Bronchial epithelial cell (primary cell): ENCODE data around the gene C17orf114.

ENCODE experiments used
- DNase-seq: peaks from one replicate; pipeline ENCODE4 v3.0.0-alpha.2; 2010; ENCODE audit warnings: low read depth
- FAIRE-seq: peaks from 2 replicates; lab custom pipeline; 2011; peaks lifted over from hg19 to GRCh38; lab: Jason Lieb, UNC
- H3K27me3 ChIP-seq: 2 replicates; pipeline ENCODE4 v1.5.1; 2011; ENCODE audit warnings: low read length; ENCODE audit not compliant: control insufficient read depth, insufficient read depth
- H3K36me3 ChIP-seq: 2 replicates; pipeline ENCODE4 v1.5.1; 2011; ENCODE audit warnings: low read length; ENCODE audit not compliant: control insufficient read depth, insufficient read depth
- H3K4me3 ChIP-seq: 2 replicates; pipeline ENCODE4 v1.5.1; 2011; ENCODE audit warnings: mild to moderate bottlenecking, low read depth, low read length, control low read depth
- TF ChIP-seq, protein P1 (sequence below): IDR thresholded peaks from 2 replicates; pipeline ENCODE4 v1.5.1; 2011; ENCODE audit warnings: mild to moderate bottlenecking, moderate library complexity, low read length, control low read depth, inconsistent platforms; ENCODE audit not compliant: insufficient read depth, severe bottlenecking

C17orf114 gene

DNA sequence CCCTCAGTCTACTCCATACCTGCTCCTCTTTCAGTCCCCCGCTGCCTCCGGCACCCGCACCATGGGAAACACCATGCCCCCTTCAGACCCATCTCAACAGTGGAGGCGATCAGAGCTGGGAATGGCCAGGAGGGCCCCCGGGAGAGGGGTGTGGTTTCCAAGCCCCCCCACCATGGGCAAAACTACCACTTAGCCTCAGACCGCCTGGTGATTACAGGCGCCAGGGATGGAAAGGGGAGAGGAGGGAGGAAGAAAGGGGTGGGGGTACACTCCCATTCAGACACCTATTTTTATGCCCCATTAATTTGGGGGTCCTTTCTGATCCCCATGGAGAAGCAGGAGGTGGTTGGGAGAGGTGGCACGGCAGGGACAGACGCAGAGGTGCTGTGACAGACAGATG, at the start of gene C17orf114:
Gene C17orf114 (minus strand): TSS at position 101 of the 400 bp plus-strand sequence.
- TF ChIP-seq, protein P1, sequence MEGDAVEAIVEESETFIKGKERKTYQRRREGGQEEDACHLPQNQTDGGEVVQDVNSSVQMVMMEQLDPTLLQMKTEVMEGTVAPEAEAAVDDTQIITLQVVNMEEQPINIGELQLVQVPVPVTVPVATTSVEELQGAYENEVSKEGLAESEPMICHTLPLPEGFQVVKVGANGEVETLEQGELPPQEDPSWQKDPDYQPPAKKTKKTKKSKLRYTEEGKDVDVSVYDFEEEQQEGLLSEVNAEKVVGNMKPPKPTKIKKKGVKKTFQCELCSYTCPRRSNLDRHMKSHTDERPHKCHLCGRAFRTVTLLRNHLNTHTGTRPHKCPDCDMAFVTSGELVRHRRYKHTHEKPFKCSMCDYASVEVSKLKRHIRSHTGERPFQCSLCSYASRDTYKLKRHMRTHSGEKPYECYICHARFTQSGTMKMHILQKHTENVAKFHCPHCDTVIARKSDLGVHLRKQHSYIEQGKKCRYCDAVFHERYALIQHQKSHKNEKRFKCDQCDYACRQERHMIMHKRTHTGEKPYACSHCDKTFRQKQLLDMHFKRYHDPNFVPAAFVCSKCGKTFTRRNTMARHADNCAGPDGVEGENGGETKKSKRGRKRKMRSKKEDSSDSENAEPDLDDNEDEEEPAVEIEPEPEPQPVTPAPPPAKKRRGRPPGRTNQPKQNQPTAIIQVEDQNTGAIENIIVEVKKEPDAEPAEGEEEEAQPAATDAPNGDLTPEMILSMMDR: no peak
- Histone ChIP-seq H3K27me3 (no peaks in the 10 kb centered on the region), H3K36me3 (peaks cover 10% of the 10 kb centered on the region), H3K4me3 (no peak within 1 kb of the TSS)
- FAIRE-seq (no peak), DNase-seq (no peak)

DNA sequence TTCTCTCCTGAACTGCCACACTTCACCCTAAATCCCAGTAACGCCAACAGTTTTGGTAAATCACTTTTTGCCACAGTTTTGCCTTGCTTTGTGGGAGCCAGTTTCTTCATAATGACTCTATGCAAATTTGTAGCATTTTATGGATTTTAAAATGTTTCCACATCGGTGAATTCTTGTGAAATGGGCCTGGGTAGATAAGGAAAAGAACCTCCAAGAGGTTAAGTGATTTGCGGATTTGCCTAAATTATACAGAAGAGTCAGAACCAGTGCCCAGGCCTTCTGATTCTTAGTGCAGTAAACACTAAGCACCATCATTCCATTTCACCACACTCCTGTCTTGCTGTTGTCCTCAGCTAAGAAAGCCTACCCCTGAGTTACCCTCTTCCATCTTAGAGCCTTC, 49.0 kb upstream of the C17orf114 start:
- no peak for FAIRE-seq
- peaks cover 3% of the 10 kb centered on the region for H3K36me3 ChIP-seq
- H3K4me3 ChIP-seq: no peak overlapping the region
- TF ChIP-seq, protein P1: no peak
- no peaks in the 10 kb centered on the region for H3K27me3 ChIP-seq
- DNase-seq: no peak

DNA sequence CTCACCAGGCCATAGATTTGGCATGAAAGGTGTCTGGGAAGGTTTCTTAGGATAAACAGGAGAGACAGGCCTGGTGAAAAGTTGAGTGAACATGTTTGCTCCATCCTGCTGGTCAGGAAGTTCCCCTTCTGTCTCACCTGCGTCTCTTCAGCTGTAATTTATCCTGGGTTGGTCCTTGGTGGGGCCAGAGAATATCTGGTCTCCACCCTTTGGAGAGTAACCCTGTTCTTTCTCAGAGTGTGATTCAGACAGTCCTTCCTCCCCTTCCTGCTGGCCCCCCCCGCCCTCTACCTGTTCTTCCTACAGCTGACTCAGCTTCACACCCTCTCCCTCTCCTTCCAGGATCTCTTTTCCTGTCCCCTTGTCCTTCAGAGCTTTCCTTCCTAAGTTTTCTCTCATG, 48.1 kb upstream of the C17orf114 start:
- DNase-seq (peak; percentile 91), FAIRE-seq (peak; percentile 90)
- TF ChIP-seq, protein P1: no peak
- no peaks in the 10 kb centered on the region for H3K27me3 ChIP-seq
- H3K36me3 ChIP-seq: peaks cover 1% of the 10 kb centered on the region
- no peak overlapping the region for H3K4me3 ChIP-seq

DNA sequence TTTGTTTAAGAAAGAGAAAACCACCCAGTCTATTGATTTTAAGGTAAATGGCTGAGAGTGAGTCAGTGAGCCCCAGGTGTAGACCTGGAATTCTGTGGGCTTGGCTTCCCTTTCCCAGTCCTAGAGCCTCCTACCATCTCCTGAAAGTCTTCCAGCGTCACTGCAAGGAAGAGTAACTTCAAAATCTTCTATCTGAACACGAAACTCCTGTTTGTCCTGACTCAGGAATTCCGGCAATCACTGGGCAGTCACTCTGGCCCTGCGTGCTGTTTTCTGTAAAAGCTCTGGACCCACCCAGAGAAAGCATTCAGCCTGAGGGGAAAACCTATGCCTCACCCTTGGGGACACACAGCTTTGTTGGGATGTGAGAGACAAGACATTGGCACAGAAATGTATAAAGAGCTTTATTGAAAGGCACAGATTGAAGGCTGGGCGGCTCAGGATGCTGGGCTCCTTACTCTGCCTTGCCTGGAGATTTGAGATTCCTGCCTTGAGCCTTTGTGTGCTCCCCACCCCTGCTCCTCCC, 46.9 kb upstream of the C17orf114 start:
- no peak for FAIRE-seq
- H3K4me3 ChIP-seq: no peak overlapping the region

DNA sequence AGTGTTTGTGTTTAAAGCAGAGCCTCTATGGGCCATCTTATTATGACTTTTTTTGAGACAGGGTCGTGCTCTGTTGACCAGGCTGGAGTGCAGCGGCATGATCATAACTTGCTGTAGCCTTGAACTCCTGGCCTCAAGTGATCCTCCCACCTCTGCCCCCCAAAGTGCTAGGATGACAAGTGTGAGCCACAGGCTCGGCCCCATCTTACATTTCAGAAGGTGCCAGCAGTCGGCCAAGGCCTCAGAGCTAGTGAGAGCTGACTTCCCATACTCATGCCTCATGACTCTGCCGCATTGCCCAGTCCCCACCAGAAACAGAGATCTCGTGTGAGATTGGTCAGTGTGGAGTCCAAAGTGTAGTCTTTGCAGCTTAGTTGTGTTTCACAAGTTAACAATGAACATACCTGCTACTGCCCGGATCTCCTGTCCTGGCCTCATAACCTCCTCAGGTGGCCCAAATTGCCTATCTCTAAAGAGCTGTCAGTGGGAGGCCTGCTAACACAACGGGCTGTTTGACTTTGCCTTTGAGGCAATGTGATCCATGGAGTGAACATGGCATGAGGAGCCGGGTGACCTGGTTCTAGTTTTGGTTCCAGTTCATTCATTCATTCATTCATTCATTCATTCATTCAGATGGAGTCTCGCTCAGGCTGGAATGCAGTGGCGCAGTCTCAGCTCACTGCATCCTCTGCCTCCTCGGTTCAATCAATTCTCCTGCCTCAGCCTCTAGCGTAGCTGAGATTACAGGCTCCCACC, 44.7 kb upstream of the C17orf114 start:
- Histone ChIP-seq H3K4me3 (no peak overlapping the region), H3K36me3 (peaks cover 1% of the 10 kb centered on the region), H3K27me3 (no peaks in the 10 kb centered on the region)
- FAIRE-seq (peak; percentile 91), DNase-seq (no peak)
- TF ChIP-seq, protein P1: no peak

More for the DNA sequence above, 46.9 kb upstream of the C17orf114 start:
- H3K27me3 ChIP-seq: no peaks in the 10 kb centered on the region
- DNase-seq: peak; percentile 90
- H3K36me3 ChIP-seq: peaks cover 1% of the 10 kb centered on the region
- TF ChIP-seq, protein P1: no peak

DNA sequence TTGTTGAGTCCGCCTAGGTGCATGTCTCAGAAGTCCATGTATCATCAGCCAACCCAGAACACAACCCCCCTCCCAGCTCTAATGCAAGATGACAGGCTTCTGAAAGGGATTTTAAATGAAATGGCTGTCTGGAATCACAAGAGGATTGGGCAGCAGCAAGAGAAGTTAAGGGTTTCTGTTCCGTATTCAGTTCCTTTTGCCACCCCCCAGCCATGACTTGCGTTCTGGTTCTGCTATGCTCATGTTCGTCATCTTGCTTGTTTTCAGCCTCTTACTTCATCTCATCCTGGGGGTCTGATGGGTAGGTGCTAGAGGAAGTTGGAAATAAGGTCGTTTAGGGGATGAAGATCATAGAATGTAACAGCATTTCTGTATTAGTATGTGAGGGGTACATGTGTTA, 43.0 kb upstream of the C17orf114 start:
- no peak overlapping the region for H3K4me3 ChIP-seq
- H3K27me3 ChIP-seq: no peaks in the 10 kb centered on the region
- peaks cover 5% of the 10 kb centered on the region for H3K36me3 ChIP-seq
- no peak for FAIRE-seq
- DNase-seq: no peak
- TF ChIP-seq, protein P1: no peak
